Smooth muscle cell (in vitro differentiated cells): ENCODE measurements around the gene KLHL20. TPM values are rescaled to one million over a fixed set of nuclear protein-coding genes. Genes with fewer than 3 reads are reported as not detected.
"Not testable (repeated sequence)": the region's sequence is repeated elsewhere in the genome, so short reads cannot be mapped to it uniquely, and the experiment has no call there.

ENCODE experiments used
- DNase-seq: peaks from one replicate; lab custom pipeline; 2025; ENCODE audit not compliant: unreplicated experiment; lab: John Stamatoyannopoulos, UW
- H2AFZ ChIP-seq: fragments of 200-600 bp; sonication (generic); 2 replicates; pipeline ENCODE4 v1.6.0; 2016; ENCODE audit warnings: antibody characterized with exemption, low read depth, mild to moderate bottlenecking
- H3F3A ChIP-seq: fragments of 200-600 bp; sonication (generic); 2 replicates; pipeline ENCODE4 v1.6.0; 2017; ENCODE audit warnings: antibody characterized with exemption, low read depth
- H3K27ac ChIP-seq: fragments of 200-600 bp; sonication (generic); 2 replicates; pipeline ENCODE4 v1.5.1; 2016; ENCODE audit warnings: low read depth, mild to moderate bottlenecking
- H3K27me3 ChIP-seq: fragments of 200-600 bp; sonication (generic); 2 replicates; pipeline ENCODE4 v1.6.1; 2016; ENCODE audit warnings: low read depth, mild to moderate bottlenecking
- H3K36me3 ChIP-seq: fragments of 200-600 bp; sonication (generic); 2 replicates; pipeline ENCODE4 v1.5.1; 2016; ENCODE audit warnings: low read depth
- H3K4me1 ChIP-seq: fragments of 200-600 bp; sonication (generic); 2 replicates; pipeline ENCODE4 v1.5.1; 2016; ENCODE audit warnings: low read depth
- H3K4me2 ChIP-seq: fragments of 200-600 bp; sonication (generic); 2 replicates; pipeline ENCODE4 v1.6.0; 2016; ENCODE audit warnings: mild to moderate bottlenecking
- H3K4me3 ChIP-seq: fragments of 200-600 bp; sonication (generic); 2 replicates; pipeline ENCODE4 v1.5.1; 2016; ENCODE audit warnings: mild to moderate bottlenecking
- H3K79me2 ChIP-seq: fragments of 200-600 bp; sonication (generic); 2 replicates; pipeline ENCODE4 v1.6.0; 2016; ENCODE audit warnings: low read depth, mild to moderate bottlenecking
- H3K9ac ChIP-seq: fragments of 200-600 bp; sonication (generic); 2 replicates; pipeline ENCODE4 v1.6.0; 2016; ENCODE audit warnings: low read depth
- H3K9me3 ChIP-seq: fragments of 200-600 bp; sonication (generic); replicated peaks from 2 replicates; pipeline ENCODE4 v1.5.1; 2016; ENCODE audit warnings: low read depth
- H4K20me1 ChIP-seq: fragments of 200-600 bp; sonication (generic); 2 replicates; pipeline ENCODE4 v1.6.0; 2016; ENCODE audit warnings: low read depth
- WGBS: methylation state at CpG from one replicate; pipeline ENCODE4 v1.1.7; 2016; ENCODE audit warnings: low lambda C conversion rate; 5-methylcytosine and 5-hydroxymethylcytosine counted together
- polyA plus RNA-seq: library from polyadenylated mRNA; unstranded; fragments of >200 nt; fragmentation: Nextera tagmentation; extraction: Ambion mirVana; gene quantifications from 2 replicates; pipeline ENCODE4 v1.2.1, GENCODE V29; 2016
- total RNA-seq: library from RNA; depleted of rRNA; stranded (reverse); fragments of >200 nt; gene quantifications from 2 replicates; pipeline ENCODE4 v1.2.3, GENCODE V29; 2014
- TF ChIP-seq, protein P1 (sequence below): fragments of 200-600 bp; sonication (generic); IDR thresholded peaks from 2 replicates; pipeline ENCODE4 v1.5.1; 2017; ENCODE audit warnings: borderline replicate concordance, mild to moderate bottlenecking, antibody characterized with exemption; ENCODE audit not compliant: insufficient read depth, poor library complexity, severe bottlenecking

The KLHL20 gene
- total and polyA plus RNA-seq, 2 experiments from 2014 or later: 25.6 to 49.7 TPM

DNA sequence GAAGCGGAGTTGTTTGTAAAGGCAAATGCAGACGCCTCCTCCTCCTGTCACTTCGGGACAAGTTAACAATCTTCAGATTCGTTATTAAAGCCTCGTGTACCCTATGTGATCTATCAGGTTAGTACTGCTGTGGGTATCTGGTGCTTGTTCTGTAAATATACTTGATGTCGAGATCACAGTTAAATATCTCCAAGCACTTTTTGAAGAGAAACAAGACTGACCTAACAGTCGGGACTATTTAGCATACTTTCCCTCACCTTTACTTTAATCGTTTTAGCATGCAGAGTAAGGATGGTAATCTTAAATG, 710 bp downstream of the KLHL20 start:
- peaks cover 21% of the 10 kb centered on the region for H4K20me1 ChIP-seq
- H3K79me2 ChIP-seq: peaks cover 38% of the 10 kb centered on the region
- no peak for DNase-seq
- H3K36me3 ChIP-seq: no peaks in the 10 kb centered on the region
- peak overlapping the region; percentile 70 for H3K27ac ChIP-seq
- 3% methylated on average over 8 of the region's 8 CpGs for WGBS
- H3F3A ChIP-seq: no peaks in the 10 kb centered on the region
- H3K4me1 ChIP-seq: peaks cover 16% of the 10 kb centered on the region
- peak overlapping the region; percentile 98 for H3K4me2 ChIP-seq
- H3K4me3 ChIP-seq: peak overlapping the region; percentile 72
- peak overlapping the region; percentile 75 for H3K9ac ChIP-seq
- H2AFZ ChIP-seq: peak overlapping the region; percentile 99
- TF ChIP-seq, protein P1, sequence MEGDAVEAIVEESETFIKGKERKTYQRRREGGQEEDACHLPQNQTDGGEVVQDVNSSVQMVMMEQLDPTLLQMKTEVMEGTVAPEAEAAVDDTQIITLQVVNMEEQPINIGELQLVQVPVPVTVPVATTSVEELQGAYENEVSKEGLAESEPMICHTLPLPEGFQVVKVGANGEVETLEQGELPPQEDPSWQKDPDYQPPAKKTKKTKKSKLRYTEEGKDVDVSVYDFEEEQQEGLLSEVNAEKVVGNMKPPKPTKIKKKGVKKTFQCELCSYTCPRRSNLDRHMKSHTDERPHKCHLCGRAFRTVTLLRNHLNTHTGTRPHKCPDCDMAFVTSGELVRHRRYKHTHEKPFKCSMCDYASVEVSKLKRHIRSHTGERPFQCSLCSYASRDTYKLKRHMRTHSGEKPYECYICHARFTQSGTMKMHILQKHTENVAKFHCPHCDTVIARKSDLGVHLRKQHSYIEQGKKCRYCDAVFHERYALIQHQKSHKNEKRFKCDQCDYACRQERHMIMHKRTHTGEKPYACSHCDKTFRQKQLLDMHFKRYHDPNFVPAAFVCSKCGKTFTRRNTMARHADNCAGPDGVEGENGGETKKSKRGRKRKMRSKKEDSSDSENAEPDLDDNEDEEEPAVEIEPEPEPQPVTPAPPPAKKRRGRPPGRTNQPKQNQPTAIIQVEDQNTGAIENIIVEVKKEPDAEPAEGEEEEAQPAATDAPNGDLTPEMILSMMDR: no peak
- no peaks in the 10 kb centered on the region for H3K9me3 ChIP-seq
- peaks cover 16% of the 10 kb centered on the region for H3K27me3 ChIP-seq

DNA sequence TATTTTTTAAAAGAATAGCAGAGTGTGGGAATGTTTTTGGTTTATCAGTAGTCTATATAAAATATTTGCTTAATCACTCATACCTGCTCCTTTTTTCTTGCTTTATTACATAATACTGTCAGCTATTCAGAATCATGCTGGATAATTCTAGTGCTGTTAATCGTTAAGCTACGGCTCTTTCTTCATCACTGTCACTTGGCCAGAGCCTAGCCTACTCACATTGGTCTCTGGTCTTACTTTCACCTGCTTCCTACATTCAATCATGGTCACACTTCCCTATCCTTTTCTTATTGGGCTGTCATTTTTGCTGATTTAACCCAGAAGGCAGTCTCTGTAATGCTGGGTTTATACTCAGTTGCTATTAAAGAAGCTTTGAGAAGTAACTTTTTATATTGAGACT, 2.5 kb downstream of the KLHL20 start:
- H3K27me3 ChIP-seq: peaks cover 9% of the 10 kb centered on the region
- H3K27ac ChIP-seq: no peak overlapping the region
- H3K4me2 ChIP-seq: no peak overlapping the region
- H4K20me1 ChIP-seq: peaks cover 21% of the 10 kb centered on the region
- no peaks in the 10 kb centered on the region for H3F3A ChIP-seq
- TF ChIP-seq, protein P1: no peak
- no peaks in the 10 kb centered on the region for H3K36me3 ChIP-seq
- DNase-seq: no peak
- H3K9me3 ChIP-seq: no peaks in the 10 kb centered on the region
- 98% methylated on average over 2 of the region's 2 CpGs for WGBS
- peaks cover 16% of the 10 kb centered on the region for H3K4me1 ChIP-seq
- H2AFZ ChIP-seq: no peak overlapping the region
- H3K9ac ChIP-seq: no peak overlapping the region
- peaks cover 38% of the 10 kb centered on the region for H3K79me2 ChIP-seq
- H3K4me3 ChIP-seq: no peak overlapping the region

DNA sequence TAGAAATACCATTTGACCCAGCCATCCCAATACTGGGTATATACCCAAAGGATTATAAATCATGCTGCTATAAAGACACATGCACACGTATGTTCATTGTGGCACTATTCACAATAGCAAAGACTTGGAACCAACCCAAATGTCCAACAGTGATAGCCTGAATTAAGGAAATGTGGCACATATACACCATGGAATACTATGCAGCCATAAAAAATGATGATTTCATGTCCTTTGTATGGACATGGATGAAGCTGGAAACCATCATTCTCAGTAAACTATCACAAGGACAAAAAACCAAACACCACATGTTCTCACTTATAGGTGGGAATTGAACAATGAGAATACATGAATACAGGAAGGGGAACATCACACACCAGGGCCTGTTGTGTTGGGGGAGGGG, 16.6 kb downstream of the KLHL20 start:
- not testable (repeated sequence) for H3K4me3 ChIP-seq, DNase-seq, H3K9me3 ChIP-seq, H3K4me1 ChIP-seq, H3K4me2 ChIP-seq, H3K27me3 ChIP-seq, H2AFZ ChIP-seq, H3K79me2 ChIP-seq, H3K27ac ChIP-seq, H4K20me1 ChIP-seq, H3K9ac ChIP-seq, H3F3A ChIP-seq
- WGBS: 100% methylated on average over 1 of the region's 1 CpG
- H3K36me3 ChIP-seq: peaks cover 28% of the 10 kb centered on the region

- no peak overlapping the region for H3K4me2 ChIP-seq
- no peak overlapping the region for H3K27ac ChIP-seq
- no peaks in the 10 kb centered on the region for H3K4me1 ChIP-seq
- H3K36me3 ChIP-seq: peaks cover 20% of the 10 kb centered on the region
- 98% methylated on average over 9 of the region's 9 CpGs for WGBS
- DNase-seq: no peak
- H2AFZ ChIP-seq: no peak overlapping the region
- no peaks in the 10 kb centered on the region for H3K27me3 ChIP-seq
- H3K79me2 ChIP-seq: peaks cover 28% of the 10 kb centered on the region
- no peaks in the 10 kb centered on the region for H3K9me3 ChIP-seq
- H3F3A ChIP-seq: no peaks in the 10 kb centered on the region
- TF ChIP-seq, protein P1: no peak
- peaks cover 22% of the 10 kb centered on the region for H4K20me1 ChIP-seq
- no peak overlapping the region for H3K9ac ChIP-seq
- no peak overlapping the region for H3K4me3 ChIP-seq
Measured at GRCh38 chr1:173733912-173734311, 19.1 kb downstream of the KLHL20 start.

- H3F3A ChIP-seq, H3K4me1 ChIP-seq, DNase-seq, H2AFZ ChIP-seq, H3K9me3 ChIP-seq, H3K27me3 ChIP-seq, H3K4me2 ChIP-seq, H3K9ac ChIP-seq, H3K27ac ChIP-seq, H3K4me3 ChIP-seq: not testable (repeated sequence)
- peaks cover 20% of the 10 kb centered on the region for H3K36me3 ChIP-seq
- H3K79me2 ChIP-seq: peaks cover 38% of the 10 kb centered on the region
- H4K20me1 ChIP-seq: peaks cover 43% of the 10 kb centered on the region
- WGBS: 96% methylated on average over 2 of the region's 2 CpGs
Measured at GRCh38 chr1:173736104-173736503, 21.3 kb downstream of the KLHL20 start.
